HG03354 (cell line): ENCODE data around the gene RRBP1.
"Not testable (repeated sequence)": the region's sequence is repeated elsewhere in the genome, so short reads cannot be mapped to it uniquely, and the experiment has no call there.

ENCODE experiments used
- ATAC-seq: cut with Tn5 transposase; IDR thresholded peaks from one replicate; pipeline ENCODE4 v1.9.1; 2021; ENCODE audit warnings: mild to moderate bottlenecking; ENCODE audit not compliant: unreplicated experiment, poor library complexity, severe bottlenecking

RRBP1 gene

DNA sequence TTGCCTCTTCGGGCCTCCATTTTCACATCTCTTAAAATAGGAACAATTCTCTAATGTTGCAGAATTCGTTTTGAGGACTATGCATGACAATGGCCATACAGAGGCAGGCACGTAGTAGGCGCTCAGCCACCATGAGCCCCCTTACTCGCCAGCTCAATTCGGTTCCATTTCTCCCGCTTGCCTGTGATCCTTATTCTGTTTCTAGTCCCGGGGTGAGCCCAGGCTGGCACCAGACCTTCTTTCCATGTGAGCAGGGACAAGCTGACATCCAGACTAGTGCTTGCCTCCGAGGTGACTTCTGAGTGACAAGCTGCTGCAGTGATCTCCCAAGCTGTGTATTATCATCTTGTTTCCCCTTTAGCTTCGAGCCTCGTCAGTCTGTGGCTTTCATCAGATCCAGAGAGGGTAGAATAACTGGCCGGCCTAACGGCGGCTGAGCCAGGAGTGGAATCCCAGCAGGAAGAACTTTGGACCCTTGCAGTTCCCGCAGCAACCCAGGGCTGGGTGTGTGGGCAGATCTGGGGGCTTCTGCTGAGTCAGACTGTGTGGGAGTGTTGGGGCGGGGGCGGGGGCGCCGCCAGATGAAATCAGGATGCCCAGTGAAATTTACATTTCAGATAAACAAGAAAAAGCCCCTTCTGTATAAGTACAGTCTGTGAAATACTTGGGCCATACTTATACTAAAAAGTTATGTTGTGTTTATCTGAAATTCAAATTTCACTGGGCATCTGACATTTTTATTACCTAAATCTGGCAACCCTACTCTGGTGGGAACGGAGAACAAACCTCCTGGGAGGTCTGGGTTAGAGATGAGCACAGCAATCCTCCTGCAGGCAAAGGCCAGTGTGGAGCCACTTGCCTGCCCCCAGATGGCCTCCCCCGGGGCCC lies 28.6 kb upstream of the RRBP1 start:
- ATAC-seq = no peak

DNA sequence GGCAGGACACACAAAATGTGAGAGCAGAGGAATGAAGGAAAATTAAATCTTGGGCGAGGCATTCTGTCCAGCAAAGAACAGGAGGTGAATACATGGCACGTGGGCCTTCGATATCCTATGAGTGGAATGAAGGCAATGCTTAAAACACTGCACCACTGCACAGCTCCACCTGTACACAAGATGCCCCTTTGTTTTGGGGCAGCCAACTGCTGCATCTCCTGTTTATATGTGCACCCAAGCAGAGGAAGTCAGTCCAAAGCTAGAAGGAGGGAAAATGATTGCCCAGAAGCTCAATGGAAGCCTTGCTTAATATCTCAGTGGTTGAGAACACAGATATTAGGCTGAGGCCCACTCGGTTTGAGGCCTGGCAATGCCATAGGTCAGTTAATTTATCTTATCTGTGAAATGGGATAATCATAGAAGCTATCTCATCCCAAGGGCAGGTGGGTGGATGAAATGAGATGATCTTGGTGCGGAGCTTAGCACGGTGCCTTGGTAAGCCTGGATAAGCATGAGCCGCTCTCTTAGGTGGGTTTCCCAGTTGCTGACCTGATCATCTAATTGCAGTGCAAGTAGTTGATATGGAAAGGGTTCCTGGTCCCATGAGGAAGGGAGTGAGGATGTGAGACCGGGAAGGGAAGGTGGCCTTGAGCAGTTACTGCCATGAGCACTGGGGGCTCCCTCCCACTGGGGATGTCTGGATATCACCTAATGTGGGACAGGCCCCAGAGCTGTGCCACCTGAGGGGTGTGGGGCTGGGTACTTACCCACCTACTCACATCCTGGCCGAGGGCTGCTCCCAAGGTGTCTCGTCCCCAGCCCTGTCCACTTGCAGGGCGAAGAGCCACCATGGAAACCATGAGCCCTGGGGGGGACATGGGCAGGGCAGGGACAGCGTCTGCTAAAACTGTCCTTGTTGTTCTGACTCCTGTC lies 27.6 kb upstream of the RRBP1 start:
- no peak for ATAC-seq

DNA sequence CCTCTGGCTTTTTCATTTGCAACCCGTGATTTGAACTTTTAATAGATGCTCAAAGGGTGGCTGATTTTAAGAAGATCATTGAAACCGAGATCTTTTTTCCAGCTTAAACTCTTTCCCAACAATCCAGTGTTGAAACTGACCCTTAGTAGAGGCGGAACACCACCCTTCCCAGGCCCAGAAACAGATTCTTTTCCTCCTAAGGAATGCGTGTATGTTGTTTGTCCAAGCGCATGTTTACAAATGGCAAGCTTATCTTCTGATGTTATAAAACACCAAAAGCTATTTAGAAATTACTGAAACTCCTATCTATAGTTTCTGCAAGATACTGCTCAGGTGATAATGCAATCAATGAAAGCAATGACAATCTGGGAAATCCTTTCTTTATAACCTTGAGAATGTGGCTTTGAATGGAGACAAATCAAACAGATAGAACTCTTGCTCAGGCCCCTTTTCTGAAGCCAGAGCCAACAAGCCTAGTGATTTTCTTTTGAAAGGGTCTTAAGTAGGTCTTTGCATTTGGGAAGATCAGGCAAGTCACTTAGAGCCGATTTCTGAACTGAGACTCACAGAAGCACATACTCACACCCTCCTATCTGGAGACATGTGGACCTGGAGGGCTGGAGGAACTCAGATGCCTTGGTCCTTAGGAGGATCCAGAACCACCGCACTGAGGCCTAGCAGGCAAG lies 26.8 kb upstream of the RRBP1 start:
- ATAC-seq = no peak

DNA sequence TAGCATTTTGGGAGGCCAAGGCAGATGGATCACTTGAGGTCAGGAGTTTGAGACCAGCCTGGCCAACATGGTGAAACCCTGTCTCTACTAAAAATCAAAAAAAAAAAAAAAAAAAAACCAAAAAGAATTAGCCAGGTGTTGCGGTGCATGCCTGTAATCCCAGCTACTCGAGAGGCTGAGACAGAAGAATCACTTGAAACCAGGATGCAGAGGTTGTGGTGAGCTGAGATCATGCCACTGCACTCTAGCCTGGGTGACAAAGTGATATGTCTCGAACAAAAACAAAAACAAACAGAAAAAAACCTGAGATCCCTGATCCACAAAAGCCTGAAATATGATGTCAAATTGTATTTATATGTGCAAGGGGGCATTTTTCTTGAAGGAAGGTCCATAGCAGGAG lies 25.9 kb upstream of the RRBP1 start:
- ATAC-seq = not testable (repeated sequence)

DNA sequence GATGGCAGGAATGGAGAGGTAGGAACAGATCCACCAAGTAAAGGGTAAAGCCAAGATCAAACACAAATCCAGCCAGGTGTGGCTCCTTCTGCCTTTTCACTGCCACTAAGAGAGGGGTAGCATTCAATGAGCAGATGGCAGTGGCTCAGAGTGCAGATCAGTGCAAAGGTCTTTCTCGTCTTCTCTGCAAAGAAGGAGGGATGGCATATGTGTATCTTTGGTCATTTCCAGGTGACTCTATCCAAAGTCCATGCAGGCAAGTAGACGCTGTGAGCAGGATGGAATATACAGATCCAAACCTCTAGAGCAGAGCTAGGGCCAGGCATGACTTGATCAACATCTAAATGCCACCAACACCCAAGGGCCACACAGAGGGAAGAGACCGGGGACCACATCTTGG lies 24.6 kb upstream of the RRBP1 start:
- ATAC-seq = no peak

DNA sequence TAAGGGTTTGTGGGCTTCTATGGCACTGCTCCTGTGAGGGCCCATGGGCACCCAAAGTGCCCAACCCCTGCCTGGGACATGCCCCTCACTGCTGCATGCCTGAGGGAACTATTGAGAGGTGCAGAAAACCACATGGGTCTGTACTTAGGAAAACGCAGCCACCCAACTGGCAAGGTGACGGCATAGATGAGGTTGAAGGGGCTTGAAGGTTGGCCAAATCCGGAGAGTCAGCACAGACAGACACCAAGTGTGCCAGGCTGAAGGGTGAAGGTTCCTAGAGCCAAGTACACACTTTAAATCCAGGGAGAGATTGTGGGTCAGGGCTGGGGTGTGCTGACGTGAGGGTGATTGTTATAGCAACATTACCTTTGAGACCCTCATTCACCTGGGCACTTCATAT lies 23.9 kb upstream of the RRBP1 start:
- no peak for ATAC-seq

DNA sequence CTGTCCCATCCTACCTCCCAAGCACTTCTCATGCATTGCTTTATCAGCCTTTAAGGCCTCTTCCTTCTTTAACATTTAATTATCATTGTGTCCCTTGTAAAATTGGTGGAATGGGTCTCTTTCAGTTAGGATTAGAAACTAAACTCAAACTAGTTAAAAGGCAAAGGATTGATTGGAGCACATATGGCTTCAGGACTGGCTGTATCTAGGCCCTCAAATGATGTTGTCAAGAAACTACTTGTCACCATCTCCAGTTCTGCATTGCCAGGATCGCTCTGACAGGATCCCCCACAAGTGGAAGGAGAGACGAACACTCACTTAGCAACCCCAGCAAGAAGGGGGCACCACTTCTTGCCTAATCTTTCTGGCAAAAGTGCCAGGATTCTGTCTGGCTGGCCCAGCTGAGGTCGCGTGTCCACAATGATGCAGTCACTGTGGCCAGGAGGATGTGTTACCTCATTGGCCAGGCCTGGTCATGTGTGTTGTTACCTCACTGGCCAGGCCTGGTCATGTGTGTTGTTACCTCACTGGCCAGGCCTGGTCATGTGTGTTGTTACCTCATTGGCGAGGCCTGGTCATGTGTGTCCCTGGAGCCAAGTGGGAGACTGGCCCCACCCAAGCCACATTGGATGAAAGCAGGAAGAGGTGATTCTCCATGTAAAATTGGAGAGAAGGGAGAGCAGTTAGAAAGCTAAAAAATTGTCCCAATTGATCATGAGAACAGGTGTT lies 22.7 kb upstream of the RRBP1 start:
- ATAC-seq = no peak

DNA sequence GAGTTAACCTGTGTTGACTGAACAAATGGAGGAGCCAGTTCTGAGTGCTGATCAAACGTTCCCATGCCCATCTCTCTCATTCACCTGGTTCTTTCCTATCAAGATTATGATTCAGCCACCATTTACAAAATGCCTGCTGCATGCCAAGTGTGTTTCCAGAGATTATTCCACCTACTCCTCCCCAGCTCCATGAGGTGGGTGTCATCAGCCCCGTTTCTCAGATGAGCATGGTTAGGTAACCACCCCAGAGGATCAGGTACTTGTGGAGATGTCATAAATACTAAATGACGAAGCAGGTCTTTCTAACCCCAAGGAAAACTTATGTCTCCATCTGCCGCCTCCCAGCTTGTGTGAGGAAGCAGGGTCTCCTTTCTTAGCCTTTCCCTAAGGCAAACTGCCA lies 19.8 kb upstream of the RRBP1 start:
- no peak for ATAC-seq

DNA sequence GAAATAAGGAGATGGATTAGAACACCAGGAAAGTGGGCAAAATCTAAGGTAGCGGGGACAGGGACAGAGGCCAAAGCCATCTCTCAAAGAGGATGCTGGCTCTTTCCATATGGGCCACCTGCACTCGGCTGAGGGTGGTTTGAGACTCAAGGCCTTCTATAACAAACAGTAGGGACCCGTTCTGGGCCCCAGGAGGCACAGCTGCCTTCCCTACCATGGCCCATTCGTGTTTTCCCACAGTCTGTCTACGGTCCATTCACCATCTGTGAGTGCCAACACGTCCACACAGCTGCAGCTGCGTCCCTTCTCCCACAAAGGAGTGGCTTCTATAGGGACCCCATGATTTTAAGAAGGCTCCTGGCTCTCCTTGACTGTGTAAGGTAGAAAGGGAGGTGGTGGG lies 18.6 kb upstream of the RRBP1 start:
- no peak for ATAC-seq

DNA sequence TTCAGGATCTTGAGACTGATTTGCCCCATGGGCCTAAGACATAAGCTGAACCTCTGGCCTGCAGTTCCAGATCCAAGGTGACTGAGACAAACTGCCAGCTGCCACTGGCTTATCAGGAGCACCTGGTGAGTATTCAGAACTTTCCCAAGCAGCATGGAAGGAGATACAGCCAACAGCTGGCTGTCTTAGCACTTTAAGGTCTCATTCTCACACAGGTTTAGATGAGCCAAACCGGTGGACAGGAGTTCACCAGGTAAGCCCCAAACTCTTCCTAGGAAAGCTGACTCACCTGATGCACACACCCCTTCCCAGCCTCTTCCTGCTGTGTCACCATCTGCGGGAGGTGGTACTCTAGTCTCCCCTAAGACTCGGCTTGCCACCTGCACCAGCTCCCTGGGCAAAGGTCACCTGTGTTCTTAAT lies 17.9 kb upstream of the RRBP1 start, which contains the start of gene BANF2:
BANF2 (plus strand) TSS at position 36 of the 421 bp plus-strand sequence. CDS start 25,060 bp downstream, outside the sequence.
- ATAC-seq = no peak

DNA sequence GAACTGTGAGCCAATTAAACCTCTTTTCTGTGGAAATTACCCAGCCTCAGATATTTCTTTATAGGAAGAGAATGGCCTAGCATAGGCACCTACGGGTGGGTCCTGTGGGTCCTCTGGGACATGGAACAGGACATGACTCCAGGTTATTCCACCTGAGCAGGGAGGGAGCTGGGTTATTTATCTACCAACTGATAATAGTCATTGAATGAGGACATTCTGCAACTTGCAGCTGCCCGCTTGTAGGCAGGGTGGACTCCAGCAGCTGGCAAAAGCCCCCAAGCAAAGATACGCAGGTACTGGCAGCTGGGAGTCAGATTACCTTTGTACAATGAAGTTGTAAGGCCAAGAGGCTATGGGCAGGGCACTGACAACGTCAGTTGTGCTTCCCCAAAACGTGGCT lies 16.3 kb upstream of the RRBP1 start:
- no peak for ATAC-seq

DNA sequence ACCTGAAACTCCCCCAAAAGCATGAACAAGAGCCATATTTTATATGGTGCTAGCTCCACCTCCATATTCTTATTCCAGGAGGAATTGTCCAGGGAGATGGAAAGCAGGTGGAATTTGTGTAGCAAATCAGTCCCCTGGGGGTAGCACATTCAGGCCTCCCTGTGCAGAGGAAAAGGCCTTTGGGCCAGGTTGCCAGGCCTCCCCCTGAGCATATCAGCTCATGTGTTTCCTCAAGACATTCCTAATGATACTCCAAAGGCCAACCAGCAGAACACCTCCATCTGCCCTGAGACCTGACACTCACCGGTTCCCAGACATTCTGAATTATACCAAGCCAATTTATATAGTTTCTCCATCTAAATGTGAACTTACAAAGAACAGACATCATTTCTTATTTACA lies 15.1 kb upstream of the RRBP1 start:
- ATAC-seq = no peak

DNA sequence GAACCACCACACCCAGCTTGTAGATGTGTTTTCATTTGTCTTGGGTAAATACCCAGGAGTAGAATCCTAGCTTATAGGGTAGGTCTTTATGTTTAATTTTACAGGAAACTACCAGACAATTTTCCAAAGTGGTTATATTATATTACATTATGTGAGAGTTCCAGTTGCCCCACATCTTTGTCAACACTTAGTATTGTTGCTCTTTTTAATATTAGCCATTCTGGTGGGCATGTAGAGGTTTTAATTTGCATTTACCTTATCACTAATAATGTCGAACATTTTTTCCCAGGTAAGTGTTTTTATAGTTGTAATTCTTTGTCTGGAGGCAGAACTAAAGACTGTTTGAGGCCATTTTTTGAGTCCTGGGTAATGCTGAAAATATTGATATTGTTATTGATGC lies 14.2 kb upstream of the RRBP1 start:
- no peak for ATAC-seq

DNA sequence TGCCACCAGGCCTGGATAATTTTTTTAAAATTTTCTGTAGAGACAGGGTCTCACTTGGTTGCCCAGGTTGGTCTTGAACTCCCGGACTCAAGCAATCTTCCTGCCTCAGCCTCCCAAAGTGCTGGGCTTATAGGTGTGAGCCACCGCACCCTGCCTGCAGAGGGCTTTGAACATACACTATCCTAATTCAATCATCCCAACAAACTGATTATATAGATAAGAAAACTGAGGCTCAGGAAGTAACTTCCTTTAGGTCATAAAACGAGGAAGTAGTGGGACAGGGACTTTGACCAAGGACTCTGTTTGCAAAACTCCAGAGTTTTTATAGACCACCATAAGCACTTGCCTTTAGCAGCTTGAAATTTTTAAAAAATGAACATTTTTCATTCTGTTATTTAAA lies 12.7 kb upstream of the RRBP1 start:
- no peak for ATAC-seq

DNA sequence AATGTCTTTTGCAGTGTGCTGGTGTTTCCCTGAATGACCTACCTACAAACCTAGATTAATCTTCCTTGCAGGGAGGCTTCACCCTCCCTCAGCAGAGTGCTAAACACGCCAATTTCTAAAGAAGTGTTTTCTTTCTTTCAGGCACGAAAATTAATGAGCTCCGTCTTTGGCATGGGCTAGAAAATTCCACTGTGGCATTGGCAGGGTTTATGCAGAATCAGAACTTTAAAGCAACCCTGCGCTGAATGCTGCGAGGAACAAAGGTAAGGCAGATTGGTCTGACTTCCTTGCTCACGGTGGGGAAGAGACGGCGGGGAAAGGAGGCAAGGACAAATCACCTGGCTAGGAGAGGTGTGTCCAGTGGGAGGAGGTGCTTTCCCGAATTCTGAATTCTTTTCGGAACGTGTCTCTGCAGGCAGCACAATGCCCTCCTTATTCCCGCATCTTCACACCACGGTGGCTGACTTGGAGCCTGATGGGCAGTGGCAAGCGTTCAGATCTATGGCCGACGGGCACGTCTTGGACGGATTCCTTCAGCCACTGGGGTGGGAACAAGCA lies 11.5 kb upstream of the RRBP1 start:
- ATAC-seq = no peak

DNA sequence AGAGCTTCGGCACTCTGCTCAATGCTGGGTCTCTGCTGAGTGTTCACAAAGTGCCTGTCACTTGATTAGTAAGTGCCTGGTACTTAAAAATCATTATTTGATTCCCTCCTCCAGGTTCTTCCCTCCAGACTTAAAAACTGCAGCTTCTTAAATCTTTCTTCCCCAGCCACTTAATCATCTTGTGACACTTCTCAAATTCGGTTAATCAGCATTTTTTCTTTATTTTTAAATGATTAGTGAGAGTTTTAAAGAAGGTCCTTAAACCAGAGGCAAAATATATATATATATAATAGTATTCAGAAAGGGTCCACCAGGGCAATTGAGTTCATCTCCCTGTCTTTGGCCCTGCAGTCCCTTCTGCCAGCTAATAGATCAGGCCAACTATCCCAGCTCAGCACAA lies 9.7 kb upstream of the RRBP1 start:
- no peak for ATAC-seq

DNA sequence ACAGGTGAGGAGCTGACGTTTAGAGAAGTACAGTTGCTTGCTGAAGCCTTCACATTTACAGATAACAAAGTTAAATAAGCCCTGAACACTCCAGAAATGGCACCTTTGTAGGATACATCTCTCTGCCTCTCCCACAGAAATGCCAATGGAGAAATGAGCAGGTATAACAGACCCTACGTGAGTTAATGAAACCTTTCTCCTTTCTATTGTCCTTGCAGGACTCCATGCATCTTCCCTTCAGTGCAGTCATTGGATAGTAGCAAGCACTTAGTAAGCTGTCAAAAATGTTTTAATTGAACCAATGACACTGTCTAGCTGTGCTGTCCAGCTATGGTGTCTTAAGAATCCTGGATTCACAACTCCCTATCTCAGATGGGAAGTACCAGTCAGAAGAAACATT lies 8.1 kb upstream of the RRBP1 start:
- no peak for ATAC-seq

DNA sequence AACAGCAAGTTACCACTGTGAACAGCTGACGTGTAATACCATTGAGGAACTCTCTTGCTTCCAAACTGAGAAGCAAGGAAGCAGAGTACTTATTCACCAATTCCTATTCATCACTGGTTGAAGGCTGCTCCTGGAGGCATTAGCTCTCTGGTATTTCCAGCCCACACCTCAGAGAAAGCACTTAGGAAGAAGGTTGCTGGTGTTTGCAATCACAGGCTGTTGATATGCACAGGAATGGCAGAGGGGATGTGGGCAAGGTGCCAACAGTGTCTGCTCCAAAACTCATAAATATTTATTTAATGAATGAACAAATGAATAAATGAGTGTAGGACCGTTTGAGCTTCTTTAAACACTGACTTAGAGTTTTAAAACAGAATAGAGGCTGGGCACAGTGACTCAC lies 6.9 kb upstream of the RRBP1 start:
- ATAC-seq = no peak

DNA sequence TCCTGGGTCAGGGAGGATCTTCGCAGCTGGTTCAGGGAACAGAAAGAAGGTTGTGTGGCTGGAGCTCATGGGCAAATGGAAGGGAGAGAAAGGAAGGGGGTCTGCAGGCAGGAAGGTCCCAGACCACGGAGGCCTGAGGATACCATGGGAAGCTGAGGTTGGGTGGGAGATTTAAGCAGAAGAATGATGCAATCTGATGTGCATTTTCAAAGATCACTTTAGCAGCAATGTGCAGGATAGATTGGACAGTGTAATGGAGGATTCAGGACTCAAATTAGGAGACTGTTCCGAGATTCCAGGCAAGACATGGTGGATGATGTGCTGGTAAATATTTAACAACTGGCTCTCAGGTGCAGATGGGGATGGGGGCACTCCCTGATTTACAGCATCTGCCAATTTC lies 5.8 kb upstream of the RRBP1 start:
- ATAC-seq = no peak
